Measurements from ENCODE around the gene SPOCK1. TPM values are rescaled to one million over a fixed set of nuclear protein-coding genes. Genes with fewer than 3 reads are reported as not detected.
"Not testable (repeated sequence)": the region's sequence is repeated elsewhere in the genome, so short reads cannot be mapped to it uniquely, and the experiment has no call there.

SPOCK1 gene

GRCh38 chr5:136979131-136979530 lies 520.0 kb downstream of the SPOCK1 start:
- Histone ChIP-seq H3K4me1 (ENCODE audit: control insufficient read depth, insufficient read depth, low read length) (no peaks in the 10 kb centered on the region), H3K36me3 (ENCODE audit: insufficient read depth, low read length) (peaks cover 10% of the 10 kb centered on the region), H3K9ac (ENCODE audit: low read depth, low read length) (no peak overlapping the region), H3K27me3 (ENCODE audit: control insufficient read depth, insufficient read depth, low read length) (no peaks in the 10 kb centered on the region), H3K9me3 (replicated peaks; ENCODE audit: low read length) (no peaks in the 10 kb centered on the region), H3K4me3 (ENCODE audit: low read length) (no peak overlapping the region), H3K4me2 (ENCODE audit: low read length) (no peak overlapping the region)

- no peak overlapping the region for H3K4me3 ChIP-seq (ENCODE audit: low read length)
- no peaks in the 10 kb centered on the region for H3K36me3 ChIP-seq (ENCODE audit: insufficient read depth, low read length)
- no peak overlapping the region for H3K4me2 ChIP-seq (ENCODE audit: low read length)
- no peaks in the 10 kb centered on the region for H3K27me3 ChIP-seq (ENCODE audit: control insufficient read depth, insufficient read depth, low read length)
- H3K9ac ChIP-seq (ENCODE audit: low read depth, low read length): no peak overlapping the region
- H3K4me1 ChIP-seq (ENCODE audit: control insufficient read depth, insufficient read depth, low read length): no peaks in the 10 kb centered on the region
- no peaks in the 10 kb centered on the region for H3K9me3 ChIP-seq (replicated peaks; ENCODE audit: low read length)
Measured at GRCh38 chr5:136963504-136963903, 535.6 kb downstream of the SPOCK1 start.

- Histone ChIP-seq H3K9me3 (replicated peaks; ENCODE audit: low read length) (no peaks in the 10 kb centered on the region), H3K36me3 (ENCODE audit: insufficient read depth, low read length) (no peaks in the 10 kb centered on the region), H3K4me3 (ENCODE audit: low read length) (no peak overlapping the region), H3K4me2 (ENCODE audit: low read length) (no peak overlapping the region), H3K27me3 (ENCODE audit: control insufficient read depth, insufficient read depth, low read length) (no peaks in the 10 kb centered on the region), H3K4me1 (ENCODE audit: control insufficient read depth, insufficient read depth, low read length) (no peaks in the 10 kb centered on the region), H3K9ac (ENCODE audit: low read depth, low read length) (no peak overlapping the region)
Measured at GRCh38 chr5:136957428-136957827, 541.7 kb downstream of the SPOCK1 start.

GRCh38 chr5:136954142-136954541 lies 545.0 kb downstream of the SPOCK1 start:
- not testable (repeated sequence) for H3K4me1 ChIP-seq (ENCODE audit: control insufficient read depth, insufficient read depth, low read length); H3K4me3 ChIP-seq (ENCODE audit: low read length); H3K36me3 ChIP-seq (ENCODE audit: insufficient read depth, low read length); H3K9ac ChIP-seq (ENCODE audit: low read depth, low read length); H3K4me2 ChIP-seq (ENCODE audit: low read length); H3K27me3 ChIP-seq (ENCODE audit: control insufficient read depth, insufficient read depth, low read length); H3K9me3 ChIP-seq (replicated peaks; ENCODE audit: low read length)

- not testable (repeated sequence) for H3K9ac ChIP-seq (ENCODE audit: low read depth, low read length); H3K9me3 ChIP-seq (replicated peaks; ENCODE audit: low read length); H3K36me3 ChIP-seq (ENCODE audit: insufficient read depth, low read length); H3K27me3 ChIP-seq (ENCODE audit: control insufficient read depth, insufficient read depth, low read length); H3K4me2 ChIP-seq (ENCODE audit: low read length); H3K4me3 ChIP-seq (ENCODE audit: low read length); H3K4me1 ChIP-seq (ENCODE audit: control insufficient read depth, insufficient read depth, low read length)
Measured at GRCh38 chr5:136953346-136954069, 545.6 kb downstream of the SPOCK1 start.

- Histone ChIP-seq H3K4me3 (ENCODE audit: low read length) (no peak overlapping the region), H3K9me3 (replicated peaks; ENCODE audit: low read length) (no peaks in the 10 kb centered on the region), H3K4me2 (ENCODE audit: low read length) (no peak overlapping the region), H3K4me1 (ENCODE audit: control insufficient read depth, insufficient read depth, low read length) (no peaks in the 10 kb centered on the region), H3K36me3 (ENCODE audit: insufficient read depth, low read length) (no peaks in the 10 kb centered on the region), H3K27me3 (ENCODE audit: control insufficient read depth, insufficient read depth, low read length) (peaks cover 7% of the 10 kb centered on the region), H3K9ac (ENCODE audit: low read depth, low read length) (no peak overlapping the region)
Measured at GRCh38 chr5:136927571-136927970, 571.6 kb downstream of the SPOCK1 start.

- Histone ChIP-seq H3K4me2 (ENCODE audit: low read length) (no peak overlapping the region), H3K4me1 (ENCODE audit: control insufficient read depth, insufficient read depth, low read length) (no peaks in the 10 kb centered on the region), H3K9ac (ENCODE audit: low read depth, low read length) (no peak overlapping the region), H3K9me3 (replicated peaks; ENCODE audit: low read length) (no peaks in the 10 kb centered on the region), H3K4me3 (ENCODE audit: low read length) (no peak overlapping the region), H3K27me3 (ENCODE audit: control insufficient read depth, insufficient read depth, low read length) (peaks cover 7% of the 10 kb centered on the region), H3K36me3 (ENCODE audit: insufficient read depth, low read length) (no peaks in the 10 kb centered on the region)
Measured at GRCh38 chr5:136926073-136926472, 573.1 kb downstream of the SPOCK1 start.

Small RNA genes within 50 kb of the gene (small RNA-seq; reads per million reads assigned to genes)
- gene RNA5SP193: not detected
